ENCODE measurements around the gene OMP.
A peak's percentile ranks its signal among the peaks of the same experiment; 100 is the strongest.
"Not testable (repeated sequence)": the region's sequence is repeated elsewhere in the genome, so short reads cannot be mapped to it uniquely, and the experiment has no call there.

The OMP gene

DNA sequence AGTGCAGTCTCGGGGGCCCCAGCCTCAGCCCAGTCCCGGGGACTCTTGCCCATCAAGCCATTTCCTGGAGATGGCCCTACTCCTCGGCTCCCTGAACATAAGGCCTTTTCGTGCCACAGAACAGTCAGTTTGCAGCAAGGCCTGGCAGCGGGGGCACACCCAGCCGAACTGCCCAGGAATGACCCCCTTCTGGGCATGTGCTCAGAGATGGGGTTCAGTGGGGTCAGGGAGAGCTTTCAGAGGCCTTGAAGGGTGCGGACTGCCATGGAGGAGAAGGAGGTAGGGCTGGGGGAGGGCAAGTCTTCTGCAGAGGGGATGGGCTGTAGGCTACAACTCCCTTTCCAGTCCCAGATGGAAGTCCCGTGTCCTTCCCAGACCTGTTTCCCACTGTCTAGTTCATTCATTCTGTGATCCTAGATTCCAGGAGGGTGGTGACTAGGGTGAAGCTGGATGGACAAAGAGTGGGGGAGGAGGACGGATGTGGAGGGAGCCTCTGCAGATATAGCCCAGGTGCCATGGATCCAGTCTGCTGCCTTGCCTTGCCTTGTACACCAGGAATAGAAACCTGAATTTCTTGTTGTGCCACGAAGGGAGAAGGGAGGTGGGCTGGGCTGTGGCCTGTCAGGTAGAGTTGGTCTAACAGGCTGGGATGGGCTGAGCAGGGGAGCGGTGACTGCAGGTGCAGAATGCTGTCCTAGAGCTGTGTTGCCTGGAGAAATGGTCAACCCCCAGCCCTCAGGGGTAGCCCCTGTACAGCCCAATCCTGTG lies 14.2 kb upstream of the OMP start:
- DNase-seq, result no peak

DNA sequence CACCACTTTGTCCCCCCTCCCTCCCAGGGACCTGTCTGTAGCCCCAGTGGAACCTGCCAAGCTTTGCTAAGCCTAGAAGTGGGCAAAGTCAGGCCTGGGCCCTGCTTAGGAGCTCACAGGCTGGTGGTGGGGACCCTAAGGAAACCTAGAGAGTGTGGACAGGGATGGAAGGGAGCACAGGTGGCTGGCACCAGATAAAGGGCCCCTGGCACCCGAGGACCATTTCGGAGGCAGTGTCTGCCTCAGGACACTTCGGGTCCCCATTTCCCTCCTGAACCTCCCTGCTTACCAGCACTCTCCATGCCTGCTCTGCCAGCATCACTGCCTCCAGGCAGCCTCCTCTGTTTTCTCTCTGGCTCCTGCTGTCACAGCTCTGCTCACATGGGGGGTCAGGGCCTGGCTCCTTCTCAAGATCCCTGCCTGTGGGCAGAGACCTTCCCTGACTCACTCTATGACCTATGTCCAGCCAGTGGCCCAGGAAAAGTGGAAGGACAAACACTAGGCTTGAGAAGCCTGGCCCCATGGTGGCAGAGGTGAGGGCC lies 13.6 kb upstream of the OMP start:
- no peak for DNase-seq

DNA sequence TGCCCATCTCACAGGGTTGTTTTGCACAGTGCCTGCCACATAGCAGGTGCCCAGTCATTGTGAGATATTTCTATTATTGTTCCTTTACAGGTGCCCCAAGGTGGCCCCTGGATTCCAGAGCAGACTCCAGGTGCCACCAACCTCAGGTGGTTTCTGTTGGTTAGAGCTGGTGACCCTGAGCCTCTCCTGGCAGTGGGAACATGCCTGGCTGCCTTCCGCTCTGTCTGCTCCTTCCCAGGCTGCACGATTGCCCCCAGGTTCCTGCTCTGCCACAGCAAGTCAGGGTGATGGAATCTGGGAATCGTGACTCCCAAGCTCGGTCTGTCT lies 12.6 kb upstream of the OMP start:
- DNase-seq, result no peak

- DNase-seq, result no peak
These were observed 12.1 kb upstream of the OMP start for GRCh38 chr11:77090373-77091111.

- peak; percentile 79 for DNase-seq
These were observed 11.3 kb upstream of the OMP start for GRCh38 chr11:77091146-77091940.

DNA sequence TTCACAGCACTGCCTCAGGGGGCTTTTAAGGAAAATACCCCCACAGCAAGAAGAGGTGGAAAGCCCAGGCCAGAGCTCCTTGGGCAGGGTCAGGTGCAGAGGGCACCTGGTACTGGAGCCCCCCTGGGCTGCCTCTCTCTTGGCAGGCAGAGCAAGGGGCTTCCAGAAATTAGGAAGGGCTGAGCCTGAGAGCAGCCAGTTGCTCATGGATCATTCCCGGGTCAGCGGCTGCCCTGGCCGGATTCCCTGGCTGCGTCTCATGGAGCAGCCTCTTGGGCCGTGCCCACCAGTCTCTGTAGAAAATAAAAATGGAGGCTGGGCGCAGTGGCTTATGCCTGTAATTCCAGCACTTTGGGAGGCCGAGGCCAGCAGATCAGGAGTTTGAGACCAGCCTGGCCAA lies 10.3 kb upstream of the OMP start:
- DNase-seq, result no peak

GRCh38 chr11:77093056-77093891 lies 9.4 kb upstream of the OMP start:
- DNase-seq, result no peak

DNA sequence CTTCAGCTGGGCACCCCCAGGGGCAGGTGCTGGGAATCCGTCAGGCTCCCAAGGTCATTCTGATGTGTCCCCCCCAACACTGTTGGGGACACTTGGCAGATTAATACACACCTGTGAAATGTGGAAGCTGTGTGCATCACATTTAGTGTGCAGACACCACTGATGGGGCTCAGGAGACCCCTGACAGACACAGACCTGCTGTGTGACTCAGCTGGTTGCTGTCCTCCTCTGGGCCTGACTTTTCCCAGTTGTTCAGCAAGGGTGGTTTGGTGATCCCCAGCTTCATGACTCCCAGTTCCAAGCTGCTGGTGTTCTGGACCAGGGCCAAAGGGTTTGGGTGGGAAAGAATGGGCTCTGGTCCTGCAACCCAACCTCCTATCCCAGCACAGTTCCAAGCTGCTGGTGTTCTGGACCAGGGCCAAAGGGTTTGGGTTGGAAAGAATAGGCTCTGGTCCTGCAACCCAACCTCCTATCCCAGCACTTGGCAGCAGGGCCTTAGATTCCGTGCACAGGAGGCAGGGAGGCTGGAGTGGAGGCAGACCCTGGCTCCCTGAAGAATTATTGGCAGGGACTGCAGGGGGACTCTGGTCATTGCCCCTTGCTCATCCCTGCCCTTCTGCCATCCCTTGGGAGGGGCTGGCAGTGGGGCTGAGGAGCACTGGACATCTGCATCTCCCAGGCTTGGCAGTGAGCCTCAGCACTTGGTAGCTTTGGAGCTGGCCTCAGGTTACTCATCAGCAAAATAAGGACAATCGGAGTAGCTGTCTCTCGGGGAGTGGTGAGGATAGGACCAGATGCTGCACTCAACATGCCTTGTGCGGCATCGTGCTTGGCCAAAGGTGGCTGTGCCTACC lies 8.4 kb upstream of the OMP start:
- no peak for DNase-seq

DNA sequence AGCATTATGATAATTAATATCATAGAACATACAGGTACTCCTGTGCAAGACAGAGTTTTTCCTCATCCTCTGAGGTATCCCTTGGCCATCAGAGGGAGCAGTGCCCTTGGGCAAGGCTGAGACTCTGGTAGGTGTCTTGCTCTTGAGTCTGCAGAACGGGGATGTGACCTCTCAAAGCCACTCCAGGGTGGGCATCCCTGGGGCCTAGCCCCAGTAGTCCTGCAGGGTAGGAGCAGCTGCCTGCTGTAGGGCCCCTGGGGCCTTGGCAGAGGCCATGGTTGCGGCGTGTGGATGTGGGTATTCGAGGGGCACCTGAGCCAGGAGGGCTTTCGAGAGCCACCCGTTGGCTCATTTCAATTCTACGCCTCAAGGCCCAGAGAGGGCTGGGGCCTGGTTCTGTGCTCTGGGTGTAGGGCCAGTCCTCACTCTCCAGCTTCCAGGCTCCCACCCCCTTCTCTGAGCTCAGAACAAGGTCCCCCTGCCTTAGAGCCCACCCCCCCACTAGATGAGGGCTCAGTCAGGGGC lies 7.7 kb upstream of the OMP start:
- no peak for DNase-seq

DNA sequence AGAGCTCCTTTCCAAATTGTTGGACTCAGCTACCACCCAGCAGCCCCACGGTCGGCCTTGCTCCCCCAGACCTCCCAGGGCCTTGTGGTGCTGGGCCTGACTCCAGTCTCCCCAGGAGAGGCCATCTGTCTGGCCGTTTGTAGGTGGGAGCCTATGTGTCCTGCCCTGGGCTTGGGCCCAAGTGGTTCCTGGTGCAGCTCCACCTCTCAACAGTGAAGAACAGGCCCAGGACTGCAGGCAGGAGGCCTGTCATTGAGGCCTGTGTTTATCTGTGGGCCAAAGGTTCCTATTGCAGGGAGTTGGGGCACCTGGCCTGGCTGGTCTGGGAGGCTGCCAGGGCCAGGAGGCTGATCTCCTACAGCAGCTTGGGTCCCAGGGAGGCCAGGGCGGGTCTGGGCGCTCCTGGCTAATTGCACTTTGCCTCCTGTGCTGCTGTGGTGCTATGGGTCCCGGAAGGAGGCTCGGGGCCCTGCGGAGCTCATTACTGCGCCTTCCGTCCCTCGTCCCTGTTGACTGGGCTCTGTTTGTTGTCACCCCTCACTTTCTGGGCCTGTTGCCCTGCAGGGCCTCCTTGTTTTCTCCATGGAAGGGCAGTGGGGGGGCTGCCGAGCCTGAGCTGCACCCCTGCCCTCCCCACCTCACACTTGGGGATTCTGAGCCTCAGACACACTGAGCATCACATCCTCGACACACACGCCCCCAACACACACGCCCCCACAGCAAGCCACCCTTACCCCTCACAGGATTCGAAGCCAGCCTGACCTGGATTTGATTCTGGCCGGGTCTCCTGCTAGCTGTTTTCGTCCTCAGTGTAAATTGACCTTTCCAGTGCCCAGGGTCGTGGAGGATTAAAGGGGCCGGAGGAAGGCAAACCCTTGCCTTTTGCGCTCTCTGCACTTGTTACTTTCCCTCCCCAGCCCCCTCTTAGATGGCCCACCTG lies 6.8 kb upstream of the OMP start:
- no peak for DNase-seq

- no peak for DNase-seq
These were observed 6.0 kb upstream of the OMP start for GRCh38 chr11:77096591-77097019.

- not testable (repeated sequence) for DNase-seq
These were observed 5.5 kb upstream of the OMP start for GRCh38 chr11:77097180-77097579.

DNA sequence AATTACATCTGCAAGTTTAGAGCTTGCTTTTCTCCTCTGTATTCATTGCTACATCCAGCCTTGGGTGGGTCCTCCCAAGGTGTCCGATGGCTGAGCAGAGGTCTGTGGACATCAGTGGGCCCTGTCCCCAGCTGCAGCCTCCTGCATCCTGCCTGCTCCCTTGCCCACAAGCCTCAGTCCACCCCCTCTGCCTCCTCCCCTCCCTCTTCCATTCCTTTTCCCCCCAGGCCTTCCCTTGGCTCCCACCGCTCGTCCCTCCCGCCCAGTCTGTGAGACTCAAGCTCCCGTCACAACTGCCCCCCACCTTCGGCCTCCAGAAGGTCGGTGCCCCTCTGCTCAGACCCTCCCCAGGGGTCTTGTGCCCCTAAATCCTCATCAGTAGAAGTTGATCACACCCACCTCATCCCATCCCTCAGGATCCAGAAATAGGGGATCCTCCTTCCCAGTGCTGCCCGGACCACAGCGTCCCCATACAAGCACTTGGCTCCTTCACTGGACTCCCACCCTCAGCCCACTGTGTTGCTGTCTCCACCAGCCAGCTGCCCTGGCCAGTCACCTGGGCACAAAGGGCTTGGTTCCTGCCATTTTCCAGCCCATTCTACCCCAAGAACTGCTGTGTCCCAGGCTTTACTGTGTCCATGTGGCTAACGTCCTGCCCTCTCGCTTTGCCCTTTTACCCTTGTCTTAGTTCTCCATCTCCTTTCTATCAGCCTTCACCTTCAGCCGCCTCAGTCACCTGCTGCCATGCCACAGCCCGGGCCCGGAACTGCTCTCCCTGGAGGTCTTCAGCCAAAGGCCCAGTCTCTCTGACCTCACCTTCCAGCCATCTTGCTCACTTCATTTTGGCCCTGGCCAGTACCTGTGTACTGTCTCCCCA lies 2.2 kb upstream of the OMP start:
- no peak for DNase-seq

GRCh38 chr11:77101043-77101537 lies 1.6 kb upstream of the OMP start:
- DNase-seq, result no peak

DNA sequence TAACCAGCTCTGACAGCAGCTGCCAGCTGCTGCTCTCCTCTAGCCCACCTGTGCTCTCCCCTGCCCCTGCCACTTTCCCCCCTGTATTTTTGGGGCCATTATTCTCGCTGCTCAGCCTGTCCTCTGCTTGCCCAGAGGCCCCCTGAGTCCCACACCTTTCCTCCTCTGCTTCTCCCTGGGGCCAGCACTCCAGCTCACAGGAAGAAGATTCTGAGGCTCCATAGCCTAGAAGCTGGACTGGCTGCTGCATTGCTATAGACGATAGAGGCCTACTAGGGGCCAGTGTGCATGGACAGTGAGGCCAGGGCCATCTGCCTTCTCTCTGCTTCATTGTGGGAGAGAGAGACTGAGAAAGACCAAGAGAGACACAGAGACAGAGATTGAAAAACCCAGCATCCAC lies 679 bp downstream of the OMP start:
- no peak for DNase-seq

GRCh38 chr11:77104727-77105126 lies 2.1 kb downstream of the OMP start:
- DNase-seq, result no peak

- DNase-seq, result no peak
These were observed 3.7 kb downstream of the OMP start for GRCh38 chr11:77106321-77106720.

- no peak for DNase-seq
These were observed 4.1 kb downstream of the OMP start for GRCh38 chr11:77106759-77107158.

GRCh38 chr11:77107950-77108349 lies 5.3 kb downstream of the OMP start:
- no peak for DNase-seq
